Mesendoderm (in vitro differentiated cells): ENCODE results near the gene HACD1.
"Not testable (repeated sequence)": the region's sequence is repeated elsewhere in the genome, so short reads cannot be mapped to it uniquely, and the experiment has no call there.

ENCODE experiments used
- DNase-seq: peaks from one replicate; pipeline ENCODE4 v3.0.0; 2013
- H2AK5ac ChIP-seq: 2 replicates; pipeline ENCODE4 v1.6.1; 2013; ENCODE audit warnings: low read length, inconsistent platforms
- H2BK120ac ChIP-seq: 2 replicates; pipeline ENCODE4 v1.6.1; 2013; ENCODE audit warnings: low read depth, mild to moderate bottlenecking, low read length, moderate library complexity, mixed read lengths
- H2BK15ac ChIP-seq: replicated peaks from 2 replicates; pipeline ENCODE4 v1.6.1; 2013; ENCODE audit warnings: low read depth, mild to moderate bottlenecking, moderate library complexity
- H2BK5ac ChIP-seq: 2 replicates; pipeline ENCODE4 v1.6.1; 2013; ENCODE audit warnings: low read length, inconsistent platforms
- H3K18ac ChIP-seq: 2 replicates; pipeline ENCODE4 v1.6.1; 2013; ENCODE audit warnings: mild to moderate bottlenecking, low read length, mixed read lengths
- H3K23ac ChIP-seq: one replicate; pipeline ENCODE4 v1.6.1; 2013; ENCODE audit warnings: low read length
- H3K27ac ChIP-seq: 2 replicates; pipeline ENCODE4 v1.5.1; 2013; ENCODE audit warnings: low read depth, mild to moderate bottlenecking, inconsistent platforms, low read length, moderate library complexity
- H3K27me3 ChIP-seq: 2 replicates; pipeline ENCODE4 v1.6.1; 2013; ENCODE audit warnings: low read length, control low read depth, mild to moderate bottlenecking, inconsistent platforms; ENCODE audit not compliant: insufficient read depth, poor library complexity
- H3K36me3 ChIP-seq: 2 replicates; pipeline ENCODE4 v1.6.1; 2013; ENCODE audit warnings: low read length, inconsistent platforms; ENCODE audit not compliant: control insufficient read depth, insufficient read depth
- H3K4ac ChIP-seq: one replicate; pipeline ENCODE4 v1.6.1; 2013; ENCODE audit warnings: low read depth, mild to moderate bottlenecking, low read length, moderate library complexity
- H3K4me1 ChIP-seq: 2 replicates; pipeline ENCODE4 v1.6.1; 2013; ENCODE audit warnings: low read depth, low read length, inconsistent platforms; ENCODE audit not compliant: control insufficient read depth
- H3K4me2 ChIP-seq: 2 replicates; pipeline ENCODE4 v1.6.1; 2013; ENCODE audit warnings: low read length
- H3K4me3 ChIP-seq: 2 replicates; pipeline ENCODE4 v1.5.1; 2013; ENCODE audit warnings: mild to moderate bottlenecking, low read length
- H3K56ac ChIP-seq: one replicate; pipeline ENCODE4 v1.6.1; 2013; ENCODE audit warnings: low read length
- H3K79me1 ChIP-seq: 2 replicates; pipeline ENCODE4 v1.6.1; 2013; ENCODE audit warnings: low read length, inconsistent platforms
- H3K79me2 ChIP-seq: 2 replicates; pipeline ENCODE4 v1.6.1; 2013; ENCODE audit warnings: mild to moderate bottlenecking, low read length; ENCODE audit not compliant: control insufficient read depth, insufficient read depth
- H3K9ac ChIP-seq: 2 replicates; pipeline ENCODE4 v1.6.1; 2013; ENCODE audit warnings: low read length, inconsistent platforms
- H4K5ac ChIP-seq: one replicate; pipeline ENCODE4 v1.6.1; 2013; ENCODE audit warnings: low read length
- H4K8ac ChIP-seq: one replicate; pipeline ENCODE4 v1.6.1; 2013; ENCODE audit warnings: low read depth, mild to moderate bottlenecking, control low read depth, low read length, moderate library complexity
- WGBS: extraction: QIAGEN DNeasy Blood & Tissue Kit; methylation state at CpG from one replicate; pipeline ENCODE4 v1.1.7; 2013; ENCODE audit warnings: low lambda C conversion rate, missing lambda C conversion rate; ENCODE audit not compliant: insufficient coverage; ENCODE audit errors: extremely low coverage; 5-methylcytosine and 5-hydroxymethylcytosine counted together

Gene HACD1

DNA sequence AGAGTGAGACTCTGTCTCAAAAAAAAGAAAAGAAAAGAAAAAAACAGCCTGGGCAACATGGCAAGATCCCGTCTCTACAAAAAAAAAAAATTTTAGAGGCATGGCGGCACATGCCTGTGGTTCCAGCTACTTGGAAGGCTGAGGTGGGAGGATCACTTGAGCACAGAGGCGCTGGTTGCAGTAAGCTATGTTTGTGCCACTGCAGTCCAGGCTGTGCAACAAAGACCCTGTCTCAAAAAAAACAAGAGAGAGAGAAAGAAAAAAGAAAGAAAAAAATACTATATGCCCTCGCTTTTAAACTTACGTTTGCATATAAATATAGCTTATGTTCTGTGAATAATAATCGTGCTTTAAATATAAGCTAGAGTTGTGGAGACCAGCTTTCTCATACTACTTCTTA is 11.2 kb downstream of the HACD1 start:
- Histone ChIP-seq H3K4me2 (no peak overlapping the region), H4K5ac (no peak overlapping the region), H2BK120ac (no peak overlapping the region), H3K36me3 (no peaks in the 10 kb centered on the region), H3K79me1 (peaks cover 1% of the 10 kb centered on the region), H3K4me3 (no peak overlapping the region), H3K23ac (no peak overlapping the region), H3K27ac (no peak overlapping the region), H3K4ac (no peak overlapping the region), H2BK5ac (no peak overlapping the region), H3K27me3 (no peaks in the 10 kb centered on the region), H2AK5ac (no peak overlapping the region), H2BK15ac (no peak overlapping the region), H3K18ac (no peak overlapping the region), H3K9ac (no peak overlapping the region), H3K4me1 (no peaks in the 10 kb centered on the region), H3K56ac (no peak overlapping the region), H4K8ac (no peak overlapping the region), H3K79me2 (no peaks in the 10 kb centered on the region)
- no CpG with 5 or more reads among the region's 6 CpGs for WGBS
- DNase-seq, result no peak

DNA sequence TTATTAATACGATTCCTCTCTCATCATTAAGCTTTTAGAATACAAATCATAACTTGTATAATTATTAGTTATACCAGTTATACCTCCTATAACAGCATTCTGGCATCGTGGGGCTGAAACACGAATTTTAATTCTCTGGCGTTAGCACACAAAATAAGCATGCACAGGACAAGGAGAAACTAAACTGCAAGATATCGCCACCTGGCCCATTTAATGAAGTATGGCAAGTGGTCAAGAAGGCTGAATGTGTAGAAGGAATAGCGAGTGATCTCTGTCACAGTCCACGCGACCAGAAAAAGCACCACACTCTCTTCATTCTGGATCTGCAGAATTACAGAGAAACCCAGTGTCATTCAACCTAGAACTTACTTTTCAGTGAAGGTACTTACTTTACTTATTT is 18.1 kb downstream of the HACD1 start:
- WGBS, result 100% methylated on average over 1 of the region's 8 CpGs
- no peak overlapping the region for H2BK5ac ChIP-seq

DNA sequence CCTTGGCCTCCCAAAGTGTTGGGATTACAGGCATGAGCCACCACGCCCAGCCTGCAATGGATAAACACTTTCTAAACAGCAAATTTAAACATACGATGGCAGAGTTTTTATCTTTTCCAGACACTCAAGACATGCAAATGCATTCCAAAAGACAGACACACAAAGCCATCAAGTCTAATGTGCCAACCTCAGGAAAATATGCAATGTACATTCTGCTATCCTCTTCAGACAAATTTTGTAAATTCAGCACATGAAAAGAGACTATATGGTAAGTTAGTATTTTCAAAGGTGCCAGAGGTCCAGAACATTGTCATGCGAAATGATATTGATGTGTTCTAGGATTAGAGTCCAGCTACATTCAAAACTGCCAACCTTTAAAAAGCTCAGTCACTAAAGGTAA is 19.8 kb downstream of the HACD1 start:
- Histone ChIP-seq H3K4me1 (no peaks in the 10 kb centered on the region), H3K18ac (no peak overlapping the region), H3K36me3 (peaks cover 2% of the 10 kb centered on the region), H2BK120ac (no peak overlapping the region), H3K23ac (no peak overlapping the region), H3K79me1 (no peaks in the 10 kb centered on the region), H2BK5ac (no peak overlapping the region), H3K79me2 (no peaks in the 10 kb centered on the region), H3K56ac (no peak overlapping the region), H4K8ac (no peak overlapping the region), H2AK5ac (no peak overlapping the region), H3K4me3 (no peak overlapping the region), H4K5ac (no peak overlapping the region), H2BK15ac (no peak overlapping the region), H3K27me3 (no peaks in the 10 kb centered on the region), H3K9ac (no peak overlapping the region), H3K4me2 (no peak overlapping the region), H3K4ac (no peak overlapping the region), H3K27ac (no peak overlapping the region)
- no CpG with 5 or more reads among the region's 3 CpGs for WGBS
- no peak for DNase-seq

More for the DNA sequence above, 18.1 kb downstream of the HACD1 start:
- H3K18ac ChIP-seq, result no peak overlapping the region
- no peak overlapping the region for H4K8ac ChIP-seq
- no peak overlapping the region for H3K27ac ChIP-seq
- no peaks in the 10 kb centered on the region for H3K4me1 ChIP-seq
- peak; percentile 51 for DNase-seq
- no peak overlapping the region for H3K4me2 ChIP-seq
- H3K4ac ChIP-seq, result no peak overlapping the region
- H3K27me3 ChIP-seq, result no peaks in the 10 kb centered on the region
- H3K23ac ChIP-seq, result no peak overlapping the region
- no peaks in the 10 kb centered on the region for H3K36me3 ChIP-seq
- no peak overlapping the region for H4K5ac ChIP-seq
- H3K56ac ChIP-seq, result no peak overlapping the region
- H3K79me2 ChIP-seq, result no peaks in the 10 kb centered on the region
- H2AK5ac ChIP-seq, result no peak overlapping the region
- no peak overlapping the region for H3K4me3 ChIP-seq
- H2BK120ac ChIP-seq, result no peak overlapping the region
- H2BK15ac ChIP-seq, result no peak overlapping the region
- no peak overlapping the region for H3K9ac ChIP-seq
- no peaks in the 10 kb centered on the region for H3K79me1 ChIP-seq

DNA sequence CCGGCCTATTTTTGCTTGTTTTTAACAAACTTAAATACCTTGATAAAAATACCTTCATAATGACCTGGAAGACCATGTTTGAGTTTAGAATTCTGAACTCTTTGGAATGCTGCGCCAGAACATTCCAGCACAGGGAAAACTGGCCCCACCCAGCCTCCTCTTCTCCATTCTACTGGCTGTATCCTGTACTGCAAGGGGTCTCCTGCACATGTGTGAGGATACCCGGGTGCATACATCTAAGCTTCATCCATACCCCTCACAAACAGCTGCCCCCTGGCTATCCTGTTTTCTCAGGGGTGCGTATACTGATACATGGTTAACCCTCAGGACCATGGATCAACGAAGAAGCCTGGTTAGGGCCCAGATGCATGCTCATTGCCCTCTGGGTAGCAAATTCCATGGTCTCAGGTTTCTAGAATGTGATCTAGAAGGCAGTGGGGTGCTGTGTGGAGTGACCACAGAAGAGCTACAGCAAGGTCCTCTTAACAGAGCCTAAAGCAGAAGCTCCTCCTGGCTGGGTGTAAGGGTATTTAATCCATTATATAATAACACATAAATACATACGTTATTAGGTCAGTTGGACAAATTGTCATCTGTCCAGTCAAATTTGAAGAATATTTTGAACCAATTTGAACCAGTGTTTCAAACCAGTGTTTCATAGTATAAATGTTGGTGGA is 26.1 kb downstream of the HACD1 start:
- H3K9ac ChIP-seq, result no peak overlapping the region
- H3K36me3 ChIP-seq, result peaks cover 3% of the 10 kb centered on the region
- no peaks in the 10 kb centered on the region for H3K79me2 ChIP-seq
- no peaks in the 10 kb centered on the region for H3K4me1 ChIP-seq
- no peak overlapping the region for H2BK120ac ChIP-seq
- no peak for DNase-seq
- H2BK5ac ChIP-seq, result no peak overlapping the region
- H4K5ac ChIP-seq, result no peak overlapping the region
- H3K23ac ChIP-seq, result no peak overlapping the region
- no peak overlapping the region for H3K18ac ChIP-seq
- H3K4me3 ChIP-seq, result no peak overlapping the region
- H3K4me2 ChIP-seq, result no peak overlapping the region
- H4K8ac ChIP-seq, result no peak overlapping the region
- H2AK5ac ChIP-seq, result no peak overlapping the region
- no peak overlapping the region for H2BK15ac ChIP-seq
- H3K27ac ChIP-seq, result no peak overlapping the region
- no CpG with 5 or more reads among the region's 6 CpGs for WGBS
- H3K56ac ChIP-seq, result no peak overlapping the region
- H3K79me1 ChIP-seq, result no peaks in the 10 kb centered on the region
- H3K4ac ChIP-seq, result no peak overlapping the region
- H3K27me3 ChIP-seq, result no peaks in the 10 kb centered on the region

DNA sequence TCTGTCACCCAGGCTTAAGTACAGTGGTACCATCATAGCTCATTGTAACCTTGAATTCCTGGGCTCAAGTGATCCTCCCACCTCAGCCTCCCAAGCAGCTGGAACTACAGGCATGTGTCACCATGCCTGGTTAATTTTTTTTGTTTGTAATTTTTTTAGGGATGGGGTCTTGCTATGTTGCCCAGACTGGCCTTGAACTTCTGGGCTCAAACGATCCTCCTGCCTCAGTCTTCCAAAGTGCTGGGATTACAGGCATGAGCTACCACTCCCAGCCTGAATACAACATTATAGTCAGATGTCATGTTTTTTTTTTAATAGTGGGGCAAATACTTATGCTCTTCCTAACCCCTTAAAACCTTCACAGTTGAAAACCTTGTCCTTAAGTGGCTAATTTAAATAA is 27.9 kb downstream of the HACD1 start:
- not testable (repeated sequence) for H3K36me3 ChIP-seq, DNase-seq, H3K79me1 ChIP-seq, H3K23ac ChIP-seq, H4K5ac ChIP-seq, H3K9ac ChIP-seq, H3K4me3 ChIP-seq, H3K4me2 ChIP-seq, H3K56ac ChIP-seq, H4K8ac ChIP-seq, H3K27me3 ChIP-seq, H3K27ac ChIP-seq, H3K4me1 ChIP-seq, H2BK15ac ChIP-seq, H2BK5ac ChIP-seq, H3K79me2 ChIP-seq, H3K4ac ChIP-seq, H2AK5ac ChIP-seq, H2BK120ac ChIP-seq, H3K18ac ChIP-seq
- WGBS, result no CpG with 5 or more reads among the region's 1 CpG

DNA sequence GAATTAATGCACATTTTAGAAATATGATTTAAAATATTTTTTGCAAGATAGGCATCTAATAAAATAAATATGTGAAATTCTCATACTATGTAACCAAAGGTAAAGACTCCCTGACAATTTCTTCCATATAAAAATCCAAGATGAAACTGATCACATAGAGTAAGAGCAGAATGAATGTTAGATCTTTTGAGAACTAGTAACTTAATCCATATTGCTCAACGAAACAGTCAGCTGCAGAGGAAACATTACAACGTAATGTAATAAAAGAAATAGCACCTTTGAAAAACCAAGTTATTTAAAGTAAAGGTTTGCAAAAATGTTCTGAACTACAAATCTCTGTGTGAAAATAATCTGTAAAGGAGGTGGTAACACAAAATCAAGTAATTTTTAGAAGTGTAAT is 28.8 kb downstream of the HACD1 start:
- Histone ChIP-seq H3K4me2 (no peak overlapping the region), H2BK120ac (no peak overlapping the region), H3K4me1 (no peaks in the 10 kb centered on the region), H2BK15ac (no peak overlapping the region), H3K18ac (no peak overlapping the region), H3K79me2 (no peaks in the 10 kb centered on the region), H3K27me3 (no peaks in the 10 kb centered on the region), H3K79me1 (no peaks in the 10 kb centered on the region), H2AK5ac (no peak overlapping the region), H3K56ac (no peak overlapping the region), H3K4me3 (no peak overlapping the region), H4K5ac (no peak overlapping the region), H3K9ac (no peak overlapping the region), H3K23ac (no peak overlapping the region), H3K36me3 (peaks cover 3% of the 10 kb centered on the region), H3K4ac (no peak overlapping the region), H3K27ac (no peak overlapping the region), H4K8ac (no peak overlapping the region), H2BK5ac (no peak overlapping the region)
- no peak for DNase-seq
- WGBS, result no CpG with 5 or more reads among the region's 2 CpGs
